Measurements from ENCODE around the gene RASSF3. TPM values are rescaled to one million over a fixed set of nuclear protein-coding genes. Genes with fewer than 3 reads are reported as not detected.

RASSF3 gene
- total and polyA plus RNA-seq, 2 of the 13 experiments (the other 11 are each of a cell fraction or from before 2014, with no cell fraction given): 15.5 to 16.0 TPM

DNA sequence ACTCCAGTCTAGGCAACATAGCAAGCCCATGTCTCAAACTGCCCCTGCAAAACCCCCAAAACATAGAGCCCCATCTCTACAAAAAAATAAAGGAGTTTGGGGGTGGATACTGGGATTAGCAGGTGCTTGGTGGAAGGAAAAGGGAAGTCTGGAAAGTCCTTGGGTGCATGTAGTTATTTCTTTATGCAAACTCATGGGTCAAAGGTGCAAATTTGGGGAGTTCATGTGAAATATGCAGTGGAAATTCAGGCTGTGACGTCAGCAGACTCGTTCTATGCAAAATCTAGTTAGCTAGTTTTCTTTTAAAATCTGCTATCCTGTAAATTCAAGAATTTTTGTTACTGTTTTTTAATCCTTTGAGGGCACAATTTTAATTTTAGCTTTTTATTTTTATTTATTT lies 97.6 kb downstream of the RASSF3 start (continued):
- TF ChIP-seq CBX2 (IDR thresholded peaks at IDR 0.05; ENCODE audit: low read depth, low read length) (no peak), CBX2 (CRISPR knock-in tag; IDR thresholded peaks at IDR 0.05; ENCODE audit: low read depth) (no peak), NR1H2 (CRISPR knock-in tag; IDR thresholded peaks at IDR 0.05; ENCODE audit: borderline replicate concordance, low read depth) (no peak)
- TF ChIP-seq, protein P1, sequence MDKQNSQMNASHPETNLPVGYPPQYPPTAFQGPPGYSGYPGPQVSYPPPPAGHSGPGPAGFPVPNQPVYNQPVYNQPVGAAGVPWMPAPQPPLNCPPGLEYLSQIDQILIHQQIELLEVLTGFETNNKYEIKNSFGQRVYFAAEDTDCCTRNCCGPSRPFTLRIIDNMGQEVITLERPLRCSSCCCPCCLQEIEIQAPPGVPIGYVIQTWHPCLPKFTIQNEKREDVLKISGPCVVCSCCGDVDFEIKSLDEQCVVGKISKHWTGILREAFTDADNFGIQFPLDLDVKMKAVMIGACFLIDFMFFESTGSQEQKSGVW (CRISPR knock-in tag; IDR thresholded peaks at IDR 0.05; ENCODE audit: borderline replicate concordance): no peak

DNA sequence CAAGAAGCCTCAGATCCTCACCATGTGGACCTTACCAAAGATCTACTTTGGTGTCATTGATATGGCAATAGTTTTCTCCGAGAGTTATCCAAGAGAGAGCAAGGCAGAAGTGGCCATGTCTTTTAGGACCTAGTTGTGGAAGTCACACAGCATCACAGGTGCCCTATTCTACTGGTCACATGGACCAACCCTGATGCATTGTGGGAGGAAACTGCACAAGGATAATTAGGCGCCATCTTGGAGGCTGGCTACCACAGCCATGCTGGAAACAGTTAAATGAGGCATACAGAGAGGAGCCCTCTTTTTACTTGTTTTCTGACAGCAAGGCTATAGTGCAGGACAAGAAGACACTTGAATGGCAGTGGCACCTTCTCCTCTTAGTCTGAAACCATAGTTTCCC lies 99.1 kb downstream of the RASSF3 start:
- no peaks in the 10 kb centered on the region for H3K79me2 ChIP-seq (ENCODE audit: insufficient read depth, low read length)
- 90% methylated on average over 2 of the region's 2 CpGs for WGBS (ENCODE audit: low lambda C conversion rate)
- no peaks in the 10 kb centered on the region for H3K9me3 ChIP-seq (ENCODE audit: low read length)
- POLR2A ChIA-PET: no interaction called here
- H3K9ac ChIP-seq (ENCODE audit: insufficient read depth, low read depth, low read length): no peak overlapping the region
- DNase-seq (ENCODE audit: low spot score): no peak
- intact Hi-C loops (cut with micrococcal nuclease; ENCODE audit: unreplicated experiment): no loop called here
- H3K36me3 ChIP-seq (replicated peaks in 1 of 2; ENCODE audit: control insufficient read depth in 1 of 2, insufficient read depth in 2 of 2, low read length in 2 of 2): peaks cover 0 to under 1% of the 10 kb centered on the region in 2 experiments; a peak in 1 of 5 replicates
- H3K4me2 ChIP-seq (ENCODE audit: low read depth, low read length): no peak overlapping the region
- no peak overlapping the region for H3K4me3 ChIP-seq (replicated peaks in 1 of 3; ENCODE audit: insufficient read depth in 1 of 3, low read depth in 2 of 3, low read length in 3 of 3)
- H3K4me1 ChIP-seq (ENCODE audit: insufficient read depth, low read length): peaks cover 13% of the 10 kb centered on the region
- no peaks in the 10 kb centered on the region for H4K20me1 ChIP-seq (ENCODE audit: insufficient read depth, low read length)
- CTCF ChIA-PET (ENCODE audit: low intra/inter-chr PET ratio, low total read pairs): no interaction called here
- no peak for ATAC-seq
- TF ChIP-seq NFKB2 (CRISPR knock-in tag; IDR thresholded peaks at IDR 0.05; ENCODE audit: borderline replicate concordance): no peak
- TF ChIP-seq, protein P2, sequence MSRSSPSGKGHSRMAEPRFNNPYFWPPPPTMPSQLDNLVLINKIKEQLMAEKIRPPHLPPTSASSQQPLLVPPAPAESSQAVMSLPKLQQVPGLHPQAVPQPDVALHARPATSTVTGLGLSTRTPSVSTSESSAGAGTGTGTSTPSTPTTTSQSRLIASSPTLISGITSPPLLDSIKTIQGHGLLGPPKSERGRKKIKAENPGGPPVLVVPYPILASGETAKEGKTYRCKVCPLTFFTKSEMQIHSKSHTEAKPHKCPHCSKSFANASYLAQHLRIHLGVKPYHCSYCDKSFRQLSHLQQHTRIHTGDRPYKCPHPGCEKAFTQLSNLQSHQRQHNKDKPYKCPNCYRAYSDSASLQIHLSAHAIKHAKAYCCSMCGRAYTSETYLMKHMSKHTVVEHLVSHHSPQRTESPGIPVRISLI (CRISPR knock-in tag; IDR thresholded peaks at IDR 0.05; ENCODE audit: borderline replicate concordance): no peak
- no peak for TF ChIP-seq ZNF235 (CRISPR knock-in tag; IDR thresholded peaks at IDR 0.05; ENCODE audit: borderline replicate concordance)
- no peak for TF ChIP-seq RFX5 (IDR thresholded peaks at IDR 0.05; ENCODE audit: low read depth, low read length)
- no peak for TF ChIP-seq KDM3A (CRISPR knock-in tag; IDR thresholded peaks at IDR 0.05; ENCODE audit: low read depth)
- TF ChIP-seq KDM5A (IDR thresholded peaks at IDR 0.05; ENCODE audit: borderline replicate concordance, low read length): no peak
- no peak for TF ChIP-seq ZNF547 (CRISPR knock-in tag; IDR thresholded peaks at IDR 0.05)
- TF ChIP-seq ZNF782 (CRISPR knock-in tag; IDR thresholded peaks at IDR 0.05; ENCODE audit: borderline replicate concordance): no peak
- no peak for TF ChIP-seq FOXK1 (CRISPR knock-in tag; IDR thresholded peaks at IDR 0.05; ENCODE audit: borderline replicate concordance, low read depth)
- no peak for TF ChIP-seq HDAC6 (IDR thresholded peaks at IDR 0.05; ENCODE audit: low read depth, low read length)
- no peak for TF ChIP-seq PHF20 (CRISPR knock-in tag; IDR thresholded peaks at IDR 0.05)
- no peak for TF ChIP-seq SNRNP70 (IDR thresholded peaks at IDR 0.05; ENCODE audit: low read depth, low read length)
- TF ChIP-seq ASH2L (IDR thresholded peaks at IDR 0.05; ENCODE audit: insufficient read length, low read depth, low read length): no peak
- no peak for TF ChIP-seq MTF1 (CRISPR knock-in tag; IDR thresholded peaks at IDR 0.05)
- no peak for TF ChIP-seq POLR2A (IDR thresholded peaks at IDR 0.05; ENCODE audit: insufficient read depth in 1 of 2, low read depth in 2 of 2, low read length in 2 of 2)
- TF ChIP-seq REL (CRISPR knock-in tag; conservative IDR thresholded peaks at IDR 0.05): no peak
- no peak for TF ChIP-seq ZNF430 (CRISPR knock-in tag; IDR thresholded peaks at IDR 0.05)
- FAIRE-seq: no peak
- H3K27me3 ChIP-seq (ENCODE audit: control insufficient read depth in 1 of 2, insufficient read depth in 2 of 2, low read length in 2 of 2): no peaks in the 10 kb centered on the region
- in situ Hi-C loops (cut with HindIII; ENCODE audit: extremely low pct_ligation_motif_present, low pct_unique_long_range_greater_than_20kb): no loop called here
- no peak overlapping the region for H3K27ac ChIP-seq (ENCODE audit: extremely low read length, insufficient read depth, low read length)
- no peak overlapping the region for H2AFZ ChIP-seq (ENCODE audit: low read length)
- no TSS peak for BruUV-seq (replicated peaks)

All from HepG2 (cell line).